ENCODE results near the gene IPCEF1.
"Not testable (repeated sequence)": the region's sequence is repeated elsewhere in the genome, so short reads cannot be mapped to it uniquely, and the experiment has no call there.

Gene IPCEF1

DNA sequence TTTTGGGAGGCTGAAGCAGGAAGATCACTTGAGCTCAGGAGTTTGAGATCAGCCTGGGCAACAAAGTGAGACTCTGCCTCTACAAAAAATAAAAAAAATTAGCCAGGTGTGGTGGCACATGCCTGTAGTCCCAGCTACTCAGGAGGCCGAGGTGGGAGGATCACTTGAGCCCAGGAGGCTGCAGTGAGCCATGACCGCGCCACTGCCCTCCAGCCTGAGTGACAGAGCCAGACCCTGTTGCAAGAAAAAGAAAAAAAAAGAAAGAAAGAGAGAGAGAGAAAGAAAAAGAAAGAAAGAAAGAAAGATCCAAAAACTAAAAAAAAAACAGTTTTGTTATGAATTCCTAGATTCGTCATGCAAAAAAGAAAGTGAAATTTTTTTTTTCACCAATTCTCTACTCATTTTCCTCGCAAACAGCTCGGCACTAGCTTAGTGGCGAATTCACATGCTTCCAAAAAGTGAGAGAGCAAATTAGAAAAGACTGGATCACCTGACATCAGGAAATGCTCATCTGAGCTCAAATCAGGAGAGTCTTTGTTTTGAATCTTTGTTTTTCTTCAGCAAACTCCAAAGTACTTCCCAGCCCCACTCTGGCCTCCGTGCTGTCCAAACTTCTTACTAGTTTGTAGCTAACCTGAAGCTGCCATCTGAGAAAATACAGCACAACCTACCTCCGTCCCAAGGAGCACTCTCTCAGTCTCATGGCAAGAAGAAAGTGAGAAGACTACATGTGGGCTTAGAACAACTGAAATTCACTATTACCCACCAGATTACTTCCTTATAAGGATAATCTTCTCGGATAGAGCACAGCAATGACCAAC lies 27.0 kb downstream of the IPCEF1 start:
- no peak for DNase-seq

DNA sequence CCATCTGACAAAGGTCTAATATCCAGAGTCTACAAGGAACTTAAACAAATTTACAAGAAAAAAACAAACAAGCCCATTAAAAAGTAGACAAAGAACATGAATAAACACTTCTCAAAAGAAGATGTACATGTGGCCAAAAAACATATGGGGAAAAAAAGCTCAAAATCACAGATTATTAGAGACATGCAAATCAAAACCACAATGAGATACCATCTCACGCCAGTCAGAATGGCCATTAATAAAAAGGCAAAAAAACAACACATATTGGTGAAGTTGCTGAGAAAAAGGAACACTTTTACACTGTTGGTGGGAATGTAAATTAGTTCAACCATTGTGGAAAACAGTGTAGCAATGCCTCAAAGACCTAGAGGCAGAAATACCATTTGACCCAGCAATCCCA lies 29.3 kb downstream of the IPCEF1 start:
- not testable (repeated sequence) for DNase-seq

DNA sequence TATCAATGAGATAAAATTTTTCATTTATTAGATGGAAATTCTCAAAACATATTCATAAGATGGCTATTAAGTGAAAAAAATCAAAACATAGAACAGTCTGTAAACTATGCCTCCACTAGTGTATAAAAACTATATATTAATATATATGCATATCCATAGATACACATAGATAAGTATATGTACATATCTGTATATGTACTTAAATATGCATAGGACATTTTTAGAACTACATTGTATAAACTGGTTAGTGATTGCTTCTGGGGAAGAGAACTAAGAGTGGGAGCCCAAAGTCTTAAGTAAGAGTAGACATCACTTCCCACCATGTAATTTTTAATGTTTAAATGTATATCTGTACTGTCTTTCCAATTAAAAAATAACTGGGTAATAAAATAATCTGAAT lies 31.5 kb downstream of the IPCEF1 start:
- no peak for DNase-seq

DNA sequence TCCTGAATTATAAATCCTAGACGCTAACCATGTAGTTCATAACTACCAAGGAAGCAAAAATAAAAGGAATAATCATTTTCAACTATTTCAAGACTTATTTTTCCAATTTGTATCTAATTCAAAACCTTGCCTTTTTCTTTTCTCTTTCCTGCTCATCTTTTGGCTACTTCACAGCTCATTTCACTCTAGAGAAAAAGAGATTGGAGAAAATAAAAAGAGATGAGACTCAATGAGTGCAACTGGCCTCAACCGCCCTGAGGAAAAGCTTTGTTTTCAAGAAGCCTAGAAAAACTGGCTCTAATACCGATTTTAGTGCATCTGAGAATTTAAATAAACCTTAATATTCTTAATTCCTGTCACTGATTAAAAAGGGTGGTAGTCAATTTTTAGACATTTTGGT lies 36.4 kb downstream of the IPCEF1 start:
- no peak for DNase-seq

DNA sequence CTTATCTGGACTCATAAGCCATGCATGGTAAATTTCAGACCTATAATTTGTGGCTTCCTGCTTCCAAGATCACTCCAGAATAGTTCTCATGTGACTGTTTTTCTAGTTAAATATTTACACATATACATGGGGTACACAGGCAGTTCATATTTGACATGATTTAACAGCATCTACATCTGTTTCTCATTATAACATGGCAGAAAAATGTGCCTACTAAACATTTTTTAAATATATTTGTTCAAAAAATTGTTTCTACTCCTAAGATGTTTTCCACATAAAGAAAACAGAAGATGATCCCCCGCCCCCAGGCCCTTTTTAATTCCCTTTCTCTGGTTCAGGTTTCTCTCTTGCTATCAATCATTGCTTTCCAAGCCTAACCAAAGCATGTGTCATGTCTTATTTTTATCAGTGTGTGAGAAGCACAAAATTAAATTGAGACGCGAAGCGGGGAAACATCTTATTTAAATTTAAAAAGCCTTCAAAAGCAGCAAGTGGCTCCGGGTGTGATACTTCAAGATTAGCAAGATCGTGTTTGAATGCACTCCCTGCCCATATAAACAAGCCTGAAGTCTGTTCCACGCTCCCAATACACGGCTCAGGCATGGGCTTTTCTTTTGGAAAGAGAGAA lies 37.3 kb downstream of the IPCEF1 start:
- no peak for DNase-seq

DNA sequence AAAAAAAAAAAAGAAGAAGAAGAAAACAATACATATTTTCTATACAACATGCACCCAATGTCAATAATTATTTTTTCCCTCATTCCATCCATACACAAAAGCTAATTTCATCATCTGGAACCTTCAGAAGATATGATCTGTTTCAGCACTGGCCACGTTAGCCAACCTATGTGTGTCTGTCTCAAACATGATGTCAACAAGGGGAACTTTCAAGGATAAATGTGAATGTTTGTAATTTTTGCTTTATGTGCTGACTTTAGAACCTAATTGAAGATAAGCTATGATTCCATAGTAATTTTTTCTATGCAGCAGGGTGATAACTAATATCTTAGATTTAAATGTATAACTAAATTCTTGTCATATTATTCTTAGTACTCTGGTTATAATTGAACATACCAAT lies 37.9 kb downstream of the IPCEF1 start:
- no peak for DNase-seq

DNA sequence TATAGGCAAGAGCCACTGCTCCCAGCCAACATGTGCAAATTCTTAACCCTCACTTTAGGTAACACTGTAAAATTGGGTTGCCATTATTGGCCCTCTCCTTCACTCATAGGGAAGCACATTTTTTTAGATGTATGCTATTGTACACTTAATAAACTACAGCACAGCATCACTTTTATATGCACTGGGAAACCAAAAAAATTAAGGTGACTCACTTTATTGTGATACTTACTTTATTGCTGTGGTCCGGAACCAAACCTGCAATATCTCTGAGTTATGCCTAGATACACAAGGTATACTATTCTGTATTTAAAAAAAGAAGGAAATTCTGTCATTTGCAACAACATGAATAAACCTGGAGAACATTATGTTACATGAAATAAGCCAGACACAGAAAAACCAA lies 40.5 kb downstream of the IPCEF1 start:
- no peak for DNase-seq

DNA sequence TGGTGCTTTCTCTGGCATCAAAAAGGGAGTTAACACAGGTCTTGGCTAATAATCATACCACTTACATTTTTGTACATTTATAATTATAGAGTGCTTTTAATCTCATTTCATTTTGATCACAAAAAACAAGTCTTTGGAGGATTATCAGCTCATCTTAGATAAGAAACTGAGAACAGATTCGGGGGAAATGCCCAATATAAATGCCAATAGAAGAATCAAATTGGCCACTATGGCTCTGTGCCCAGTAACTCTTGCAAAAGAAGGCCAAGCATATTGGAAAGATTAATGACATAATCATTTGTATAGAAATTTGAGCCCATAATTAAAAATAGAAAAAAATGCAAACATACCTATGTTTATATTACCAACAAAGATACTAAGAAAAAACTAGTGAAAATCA lies 42.5 kb downstream of the IPCEF1 start:
- no peak for DNase-seq

DNA sequence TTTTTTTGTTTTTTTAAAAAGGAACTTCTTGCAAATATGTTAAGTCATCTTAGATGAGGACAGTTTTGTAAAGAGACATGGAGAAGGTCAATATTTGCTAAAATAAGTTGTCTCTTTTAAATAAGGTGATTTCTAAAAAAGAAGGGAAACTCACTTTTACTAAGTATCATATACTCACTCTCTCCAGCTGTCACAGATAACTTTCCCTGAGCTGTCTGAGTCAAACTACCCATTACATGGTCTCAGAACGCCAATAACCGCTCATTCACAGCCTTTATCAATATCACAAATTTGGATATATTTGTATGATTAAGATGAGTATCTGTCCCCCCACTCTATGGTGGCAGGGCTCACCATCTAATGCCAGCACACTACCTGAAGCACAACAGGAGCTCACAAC lies 47.6 kb downstream of the IPCEF1 start:
- DNase-seq = no peak

DNA sequence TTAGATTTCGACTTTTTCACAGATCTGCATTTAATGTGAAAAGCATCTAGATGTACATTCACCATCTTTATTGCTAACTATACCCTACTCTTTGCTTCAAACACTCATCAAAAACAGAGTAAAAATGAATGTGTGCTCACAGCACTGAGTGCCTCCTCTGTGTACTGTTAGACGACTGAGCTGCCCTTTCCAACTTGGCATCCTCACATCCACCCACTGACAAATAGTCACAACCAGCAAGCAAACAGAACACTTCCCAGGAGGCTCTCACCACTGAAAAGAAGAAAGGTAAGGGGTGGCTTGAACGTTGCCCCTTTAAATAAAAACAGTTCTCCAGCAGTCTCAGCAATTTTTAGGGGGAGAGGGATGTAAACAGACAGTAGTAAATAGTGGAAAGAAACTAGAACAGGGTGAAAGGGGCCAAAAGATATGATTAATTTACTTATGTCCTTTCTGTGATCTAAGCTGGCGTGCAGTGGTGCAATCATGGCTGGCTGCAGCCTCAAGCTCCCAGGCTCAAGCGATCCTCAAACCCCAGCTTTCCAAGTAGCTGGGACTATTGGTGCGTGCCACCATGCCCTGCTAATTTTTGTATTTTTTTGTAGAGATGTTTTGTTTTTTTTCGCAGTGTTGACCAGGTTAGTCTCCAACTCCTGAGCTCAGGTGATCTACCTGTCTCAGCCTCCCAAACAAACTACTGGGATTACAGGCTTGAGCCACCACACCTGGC lies 48.7 kb downstream of the IPCEF1 start:
- no peak for DNase-seq

DNA sequence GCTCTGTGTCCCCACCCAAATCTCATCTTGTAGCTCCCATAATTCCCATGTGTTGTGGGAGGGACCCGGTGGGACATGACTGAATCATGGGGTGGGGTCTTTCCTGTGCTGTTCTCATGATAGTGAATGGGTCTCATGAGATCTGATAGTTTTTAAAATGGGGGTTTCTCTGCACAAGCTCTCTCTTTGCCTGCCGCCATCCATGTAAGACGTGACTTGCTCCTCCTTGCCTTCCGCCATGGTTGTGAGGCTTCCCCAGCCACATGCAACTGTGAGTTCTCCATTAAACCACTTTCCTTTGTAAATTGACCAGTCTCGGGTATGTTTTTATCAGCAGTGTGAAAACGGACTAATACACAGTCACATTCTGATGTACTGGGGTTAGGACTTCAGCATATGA lies 49.5 kb downstream of the IPCEF1 start:
- not testable (repeated sequence) for DNase-seq

DNA sequence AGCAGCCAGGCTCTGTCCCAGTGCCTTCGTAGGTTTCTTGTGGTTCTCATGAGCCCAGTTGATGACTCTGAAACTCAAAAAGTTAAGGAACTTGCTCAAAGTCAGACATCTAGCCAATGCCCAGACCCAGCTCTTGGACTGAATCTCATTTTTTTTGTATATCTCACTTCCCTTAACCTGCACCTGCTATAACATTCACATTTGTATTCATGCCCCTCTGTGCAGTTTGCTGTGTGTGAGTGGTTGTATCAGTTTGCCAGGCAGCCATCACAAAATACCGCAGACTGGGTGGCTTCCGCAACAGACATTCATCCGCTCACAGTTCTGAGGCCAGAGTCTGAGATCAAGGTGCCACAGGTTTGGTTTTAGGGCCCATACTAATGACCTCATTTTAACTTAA lies 49.9 kb downstream of the IPCEF1 start:
- DNase-seq = no peak

DNA sequence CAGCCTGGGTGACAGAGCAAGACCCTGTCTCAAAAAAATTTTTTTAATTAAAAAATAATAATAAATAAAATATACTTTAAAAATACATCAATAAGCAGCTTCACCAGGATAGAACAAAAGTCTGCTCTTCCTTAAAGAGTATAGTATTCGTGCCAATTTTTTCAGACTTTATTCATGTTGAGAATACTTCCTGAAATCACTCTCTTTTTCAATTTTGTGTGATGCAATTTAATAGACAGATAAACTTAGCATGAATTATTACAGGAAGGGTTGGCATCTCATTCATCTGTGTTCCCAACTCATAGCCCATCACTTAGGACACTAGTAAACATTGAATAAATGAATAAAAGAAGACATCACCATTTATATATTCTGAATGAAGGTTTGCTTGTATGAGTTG lies 52.4 kb downstream of the IPCEF1 start:
- no peak for DNase-seq

DNA sequence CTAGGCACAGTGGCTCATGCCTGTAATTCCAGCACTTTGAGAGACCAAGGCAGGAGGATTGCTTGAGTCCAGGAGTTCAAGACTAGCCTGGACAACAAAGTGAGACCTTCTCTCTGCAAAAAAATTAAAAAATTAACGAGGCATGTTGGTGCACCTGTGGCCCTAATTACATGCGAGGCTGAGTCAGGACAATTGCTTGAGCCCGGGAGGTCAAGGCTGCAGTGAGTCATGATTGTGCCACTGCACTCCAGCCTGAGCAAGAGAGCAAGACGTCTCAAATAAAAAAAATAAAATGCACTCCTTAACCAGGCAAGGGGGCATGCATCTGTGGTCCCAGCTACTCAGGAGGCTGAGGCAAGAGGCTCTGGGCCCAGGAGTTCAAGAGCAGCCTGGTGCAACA lies 53.0 kb downstream of the IPCEF1 start:
- not testable (repeated sequence) for DNase-seq

DNA sequence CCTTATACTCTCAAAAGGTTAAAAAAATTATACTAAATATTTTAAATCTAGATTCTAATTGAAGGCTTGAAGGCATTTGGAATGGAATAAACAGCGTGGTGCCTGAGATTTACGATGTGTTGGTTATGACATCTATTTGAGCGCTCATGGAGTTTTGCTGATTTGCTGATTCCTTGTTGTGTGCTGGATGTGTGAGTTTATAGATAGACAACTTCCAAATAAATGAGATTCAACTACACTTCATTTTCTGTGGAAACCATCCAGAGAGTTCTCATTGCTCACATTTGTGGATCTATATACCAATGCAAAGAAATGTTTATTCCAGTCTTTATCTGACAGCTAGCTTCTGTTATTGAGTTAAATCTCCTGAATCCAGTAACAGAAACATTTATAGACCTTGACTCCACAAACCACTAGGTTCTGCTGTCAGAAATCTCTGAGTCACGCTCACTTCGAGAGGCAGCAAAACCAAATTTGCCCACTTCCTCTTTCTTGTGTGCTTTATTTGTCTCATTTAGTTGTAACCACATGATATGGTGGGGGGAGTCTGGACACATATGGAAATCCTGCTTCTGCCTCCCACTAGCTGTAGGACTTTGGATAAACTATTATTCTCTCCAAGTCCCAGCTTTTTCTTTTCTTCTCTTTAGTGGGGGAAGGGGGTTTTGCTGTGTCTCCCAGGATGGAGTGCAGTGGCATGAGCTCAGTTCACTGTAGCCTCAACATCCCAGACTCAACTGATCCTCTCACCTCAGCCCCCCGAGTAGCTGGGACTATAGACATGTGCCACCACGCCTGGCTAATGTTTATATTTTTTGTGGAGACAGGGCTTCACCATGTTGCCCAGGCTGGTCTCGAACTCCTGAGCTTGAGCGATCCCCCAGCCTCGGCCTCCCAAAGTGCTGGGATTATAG lies 54.5 kb downstream of the IPCEF1 start:
- DNase-seq = no peak

DNA sequence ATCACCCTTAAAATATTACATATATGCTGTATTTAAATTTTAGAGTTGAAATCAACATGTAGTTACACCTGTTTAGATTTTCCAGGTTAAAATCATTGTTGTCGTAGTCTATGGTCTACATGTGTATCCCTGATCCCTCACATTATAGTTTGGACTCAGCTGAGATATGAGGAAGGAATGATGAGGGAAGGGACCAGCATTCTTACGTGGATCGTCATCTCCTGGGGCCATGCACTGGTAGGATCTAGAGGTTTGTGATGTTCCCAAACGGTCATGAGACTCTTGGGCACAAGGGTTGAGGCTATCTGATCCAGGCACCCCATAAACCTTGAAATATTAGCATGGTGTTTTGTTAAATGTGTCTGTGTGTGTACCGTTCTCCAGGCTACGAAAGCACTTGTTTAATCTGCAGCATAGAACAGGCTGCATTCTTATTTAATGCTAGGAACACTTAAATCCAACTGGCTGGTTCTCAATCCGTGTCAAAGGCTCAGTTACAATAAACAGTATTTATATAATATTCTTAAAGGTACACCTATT lies 55.4 kb downstream of the IPCEF1 start:
- no peak for DNase-seq

DNA sequence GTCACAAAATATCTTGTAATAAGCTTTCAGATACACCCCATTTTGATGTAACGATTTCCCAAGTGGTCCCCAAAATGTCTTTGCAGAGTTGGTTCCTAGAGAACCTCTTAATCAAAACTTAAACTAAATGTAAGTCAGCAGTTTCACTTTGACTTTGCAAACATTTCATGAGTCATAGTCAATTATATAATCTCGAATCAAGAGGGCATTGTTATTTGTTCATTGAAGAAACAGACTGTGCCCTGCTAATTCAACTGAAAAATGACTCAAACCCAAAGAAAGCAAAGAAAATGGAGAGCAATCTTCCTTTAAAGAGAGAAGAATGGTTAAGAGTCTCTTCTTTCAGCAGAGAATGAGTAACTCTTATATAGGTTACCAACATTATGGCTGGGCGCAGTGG lies 58.3 kb downstream of the IPCEF1 start:
- DNase-seq = no peak

DNA sequence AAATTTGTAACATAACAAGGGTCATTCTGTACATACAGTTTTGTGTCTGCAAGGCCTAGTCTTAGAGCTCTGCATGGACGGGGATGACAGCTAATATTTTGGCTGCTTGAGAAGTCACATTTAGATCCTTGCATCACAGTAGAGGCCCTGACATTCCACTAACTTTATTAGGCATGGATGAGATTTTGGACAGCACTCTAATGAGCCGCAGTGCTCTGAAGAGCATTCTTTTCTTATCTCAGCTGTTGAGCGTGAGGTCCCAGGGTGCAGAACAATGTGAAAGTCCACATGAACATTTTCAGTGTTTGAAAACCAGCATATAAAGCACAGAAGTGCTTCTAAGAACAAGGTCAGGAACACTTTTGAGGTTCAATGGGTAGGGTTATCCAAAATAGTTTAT lies 58.9 kb downstream of the IPCEF1 start:
- no peak for DNase-seq

DNA sequence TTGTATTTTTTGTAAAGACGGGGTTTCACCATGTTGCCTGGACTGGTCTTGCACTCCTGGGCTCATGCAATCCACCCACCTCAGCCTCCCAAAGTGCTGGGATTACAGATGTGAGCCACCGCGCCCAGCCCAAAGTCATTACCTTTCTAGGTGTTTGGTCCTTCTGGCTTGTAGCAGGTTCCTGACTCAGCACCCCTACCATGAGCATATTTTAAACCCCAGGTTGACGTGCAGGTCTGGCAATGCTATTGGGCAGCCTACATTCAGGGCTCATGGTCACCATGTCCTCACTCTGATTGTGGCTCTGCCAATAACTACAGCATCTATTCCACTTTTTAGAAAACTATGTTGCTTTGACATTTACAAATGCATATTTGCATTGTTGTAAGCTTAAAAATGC lies 59.4 kb downstream of the IPCEF1 start:
- no peak for DNase-seq

DNA sequence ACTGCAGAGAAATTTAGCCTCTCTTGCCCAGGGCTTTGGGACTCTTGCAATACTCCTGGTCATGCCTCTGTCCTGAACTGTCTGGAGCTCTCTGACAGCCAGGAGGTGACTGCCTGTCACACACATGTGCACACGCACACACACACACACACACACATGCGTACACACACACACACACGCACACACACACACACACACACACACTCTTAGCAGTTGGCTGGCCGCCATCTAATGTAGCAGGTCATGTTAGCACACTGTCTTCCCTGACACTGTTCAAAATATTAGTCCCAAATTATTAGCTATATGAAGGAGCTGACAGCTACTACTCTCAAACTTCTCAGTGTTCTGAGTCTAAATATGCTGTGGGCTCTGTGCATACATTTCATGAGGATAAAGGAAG lies 60.9 kb downstream of the IPCEF1 start:
- no peak for DNase-seq

DNA sequence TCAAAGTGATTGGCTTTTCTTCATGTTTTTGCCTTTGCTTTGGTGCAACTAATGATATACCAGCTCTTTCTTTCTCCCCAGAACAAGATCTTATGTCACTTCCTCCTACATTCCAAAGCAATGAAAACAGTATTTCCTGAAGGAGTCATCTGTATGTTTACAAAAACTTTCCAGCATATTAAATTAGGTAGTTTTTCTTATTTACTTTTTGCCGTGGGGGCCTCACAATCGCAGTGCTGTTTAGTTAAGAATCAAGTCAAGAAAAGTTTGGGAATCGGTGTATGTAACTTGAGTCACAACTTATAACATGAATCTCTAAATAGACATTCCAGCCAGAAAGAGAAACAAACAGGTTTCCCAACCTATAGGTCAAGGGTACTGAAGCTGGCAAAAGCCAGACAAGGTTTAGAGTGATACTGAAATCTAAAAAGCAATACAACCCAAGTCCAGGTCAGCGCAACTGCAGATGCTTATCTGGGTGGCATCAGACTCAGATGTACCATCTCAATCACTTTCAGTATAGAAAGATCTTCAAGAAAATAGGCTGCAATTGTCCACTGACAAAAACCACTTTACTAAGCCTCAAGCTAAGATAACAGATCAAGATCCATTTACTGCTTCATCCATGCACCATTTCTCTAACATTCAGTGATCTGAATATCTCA lies 63.6 kb downstream of the IPCEF1 start:
- no peak for DNase-seq

DNA sequence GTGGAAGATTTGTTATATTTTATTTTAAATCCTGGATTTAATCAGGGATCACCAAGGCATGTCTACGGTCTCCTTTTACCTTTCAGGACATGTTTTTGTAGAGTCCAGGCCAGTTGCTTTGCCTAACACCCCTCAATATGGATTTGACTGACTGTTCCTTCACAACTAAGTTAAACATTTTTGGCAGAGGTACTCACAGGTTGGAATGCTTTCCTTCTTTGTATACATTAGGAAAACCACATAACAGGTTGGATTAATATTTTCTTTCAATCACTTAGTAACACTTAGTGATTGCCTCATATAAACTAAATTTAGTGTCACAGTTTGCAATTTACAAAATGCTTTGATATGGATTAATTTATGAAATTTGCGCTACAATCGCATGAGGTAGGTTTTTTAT lies 64.5 kb downstream of the IPCEF1 start:
- DNase-seq = no peak
